HCEC 1CT (cell line): ENCODE data around the gene CCT7.

Source experiments
- DNase-seq: peaks from one replicate; pipeline ENCODE4 v3.0.0-alpha.2; 2017

The CCT7 gene

DNA sequence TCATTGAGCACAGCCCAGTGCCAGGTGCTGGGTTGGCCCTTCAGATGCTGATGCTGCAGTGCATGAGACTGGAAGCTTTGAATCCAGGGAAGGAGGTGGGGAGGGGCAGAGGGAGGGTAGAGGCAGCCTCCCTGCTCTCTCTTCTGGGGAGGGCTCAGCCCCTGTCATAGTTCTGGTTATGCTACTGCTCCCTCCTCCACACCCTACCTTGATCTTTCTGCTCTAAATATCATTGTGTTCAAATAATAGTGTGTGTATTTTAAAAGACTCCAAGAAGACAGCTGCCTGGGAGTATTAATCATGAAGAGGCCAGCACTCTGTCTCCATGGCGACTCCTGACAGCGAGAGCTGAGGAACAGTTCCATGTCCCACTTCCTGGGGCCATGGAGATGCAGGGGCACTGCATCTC lies 63.0 kb downstream of the CCT7 start:
- DNase-seq = no peak

- no peak for DNase-seq
Observed at GRCh38 chr2:73297586-73297985, 63.5 kb downstream of the CCT7 start.

GRCh38 chr2:73300926-73301325 lies 66.8 kb downstream of the CCT7 start:
- no peak for DNase-seq

GRCh38 chr2:73301636-73302035 lies 67.5 kb downstream of the CCT7 start:
- DNase-seq = no peak
